SKM-1 (cell line): ENCODE results near the gene AUTS2.

Experiments
- DNase-seq: peaks from one replicate; lab custom pipeline; 2025; ENCODE audit not compliant: unreplicated experiment; lab: John Stamatoyannopoulos, UW

The AUTS2 gene

DNA sequence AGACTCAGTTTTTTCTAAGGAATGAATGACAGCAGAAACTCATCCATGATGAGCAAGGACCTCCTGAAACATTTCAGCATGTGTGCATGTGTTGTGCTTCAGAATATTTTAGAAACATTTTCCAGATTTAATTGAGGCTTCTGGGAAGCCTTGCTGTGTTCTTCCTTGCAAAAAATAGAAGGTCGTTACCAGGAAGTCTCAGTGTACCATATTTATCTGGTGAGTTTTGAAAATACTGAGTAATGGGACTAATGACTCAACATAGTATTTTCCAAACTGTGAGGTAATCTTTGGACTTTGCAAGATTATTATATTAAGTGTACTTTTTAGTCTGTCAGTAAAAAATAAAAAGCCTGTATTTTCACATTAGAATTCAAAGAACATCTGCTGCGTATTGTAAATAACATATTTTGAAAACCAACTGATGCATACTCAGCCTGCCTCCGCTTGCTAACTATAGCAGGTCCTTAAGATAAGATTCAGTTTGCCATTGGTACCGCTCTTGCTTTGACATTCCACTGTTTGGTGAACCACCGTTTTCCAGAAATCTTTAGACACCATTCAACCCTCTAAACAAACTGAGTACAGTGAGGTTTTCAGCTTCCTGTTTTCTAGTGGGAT lies 794.1 kb downstream of the AUTS2 start:
- no peak for DNase-seq

DNA sequence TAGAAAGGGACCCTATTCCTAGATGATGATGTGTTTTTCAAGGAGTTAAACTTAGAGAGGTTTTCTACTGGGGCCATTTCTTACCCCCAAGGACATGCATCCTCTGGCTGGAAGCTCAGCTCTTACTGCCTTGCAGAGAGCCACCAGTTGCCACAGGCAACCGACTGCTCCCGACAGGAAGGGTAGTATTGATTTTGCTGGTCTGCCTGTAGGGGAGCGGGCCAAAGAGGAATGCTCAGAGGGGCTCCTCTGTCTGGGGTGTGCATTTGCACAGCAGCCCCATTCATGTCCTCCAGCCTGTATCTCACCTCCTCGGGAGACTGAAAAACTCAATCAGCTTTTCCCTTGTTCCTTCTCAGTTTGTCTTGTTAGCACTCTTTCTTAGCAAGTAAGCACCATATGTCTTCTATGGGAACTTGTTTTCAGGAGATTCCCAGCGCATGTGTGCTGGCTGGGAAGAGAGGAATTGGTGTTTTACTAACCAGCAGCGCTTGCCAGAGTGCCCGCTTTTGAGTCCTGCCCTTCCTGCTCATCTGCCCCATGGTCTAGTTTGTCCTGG lies 794.7 kb downstream of the AUTS2 start:
- DNase-seq = no peak

DNA sequence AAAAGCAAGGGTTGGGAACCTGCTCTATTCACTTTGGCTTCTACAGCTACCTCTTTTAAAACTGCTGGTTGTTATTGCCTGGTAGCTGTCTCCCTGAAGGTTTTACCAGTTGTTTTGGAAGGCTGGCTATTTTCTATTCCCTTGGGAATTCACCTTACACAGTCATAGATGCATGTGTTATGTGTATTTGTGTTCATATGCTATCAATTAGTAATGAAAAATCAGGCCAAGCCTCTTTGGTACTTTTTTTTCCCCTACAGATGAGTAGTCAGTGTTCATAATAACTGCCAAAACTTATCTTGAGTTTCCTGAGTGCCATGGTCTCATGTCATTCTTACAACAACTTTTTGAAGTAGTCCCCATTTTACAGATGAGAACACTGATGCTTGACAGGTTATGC lies 795.7 kb downstream of the AUTS2 start:
- DNase-seq = no peak

DNA sequence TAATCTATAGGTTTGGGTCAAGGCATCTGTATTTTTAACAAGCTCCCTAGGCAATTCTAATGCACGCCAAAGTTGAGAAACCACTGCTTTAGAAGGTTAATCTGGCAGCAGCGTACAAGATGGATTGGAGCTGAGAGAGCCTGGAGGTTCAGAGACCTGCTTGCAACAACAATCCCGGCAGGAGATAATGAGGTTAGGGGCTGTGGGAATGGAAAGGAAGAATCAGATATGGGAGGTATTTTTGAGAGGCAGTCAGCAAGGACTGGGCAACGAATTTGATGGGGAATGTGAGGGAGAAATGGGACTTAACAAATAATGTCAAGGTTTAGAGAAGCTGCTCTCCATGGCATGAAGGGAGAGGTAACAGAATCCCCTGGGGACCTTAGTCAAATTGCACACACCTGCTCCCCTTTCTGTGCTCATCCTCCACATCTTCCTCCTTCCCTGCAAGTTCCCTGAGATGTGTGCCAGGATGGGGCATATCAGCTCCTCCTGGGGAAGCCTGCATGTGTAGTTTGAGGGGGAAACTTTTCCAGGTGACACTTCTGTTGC lies 802.6 kb downstream of the AUTS2 start:
- no peak for DNase-seq

DNA sequence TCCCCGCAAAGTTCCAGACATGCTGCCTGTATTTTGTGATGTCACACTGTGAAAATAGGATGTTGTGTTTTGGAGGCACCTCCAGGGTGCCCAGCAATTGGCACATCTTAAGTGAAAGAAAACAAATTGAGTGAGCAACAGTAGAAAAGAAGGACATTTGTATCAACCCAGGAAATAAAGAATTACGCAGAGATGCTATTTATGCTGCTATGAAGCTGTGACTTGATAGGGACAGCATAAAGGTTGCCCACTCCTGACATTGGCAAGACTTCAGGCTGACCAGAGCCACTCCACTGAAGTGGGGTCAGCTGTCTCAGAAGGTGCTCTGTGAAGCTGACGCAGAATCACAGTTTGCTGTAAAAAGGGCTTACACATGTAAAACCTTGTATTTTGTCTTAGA lies 803.8 kb downstream of the AUTS2 start:
- no peak for DNase-seq

DNA sequence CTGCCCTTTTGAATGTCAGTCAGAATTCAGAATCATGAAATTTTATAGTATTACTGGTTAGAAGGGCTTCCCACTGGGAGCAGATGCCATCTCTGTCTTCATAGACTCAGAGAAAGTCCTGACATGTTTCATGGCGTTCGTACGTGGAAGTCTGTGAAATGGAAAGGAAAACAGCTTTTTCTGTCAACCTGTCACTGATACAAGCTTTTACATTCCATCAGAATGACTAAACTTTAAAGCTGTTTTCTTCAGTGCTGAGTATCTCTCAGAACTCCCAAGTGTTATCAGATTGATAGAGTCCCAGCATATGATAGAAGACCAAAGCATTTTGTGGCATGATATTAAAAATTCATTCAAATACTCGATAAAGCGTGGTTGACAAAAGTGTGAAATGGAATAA lies 807.0 kb downstream of the AUTS2 start:
- DNase-seq = no peak

DNA sequence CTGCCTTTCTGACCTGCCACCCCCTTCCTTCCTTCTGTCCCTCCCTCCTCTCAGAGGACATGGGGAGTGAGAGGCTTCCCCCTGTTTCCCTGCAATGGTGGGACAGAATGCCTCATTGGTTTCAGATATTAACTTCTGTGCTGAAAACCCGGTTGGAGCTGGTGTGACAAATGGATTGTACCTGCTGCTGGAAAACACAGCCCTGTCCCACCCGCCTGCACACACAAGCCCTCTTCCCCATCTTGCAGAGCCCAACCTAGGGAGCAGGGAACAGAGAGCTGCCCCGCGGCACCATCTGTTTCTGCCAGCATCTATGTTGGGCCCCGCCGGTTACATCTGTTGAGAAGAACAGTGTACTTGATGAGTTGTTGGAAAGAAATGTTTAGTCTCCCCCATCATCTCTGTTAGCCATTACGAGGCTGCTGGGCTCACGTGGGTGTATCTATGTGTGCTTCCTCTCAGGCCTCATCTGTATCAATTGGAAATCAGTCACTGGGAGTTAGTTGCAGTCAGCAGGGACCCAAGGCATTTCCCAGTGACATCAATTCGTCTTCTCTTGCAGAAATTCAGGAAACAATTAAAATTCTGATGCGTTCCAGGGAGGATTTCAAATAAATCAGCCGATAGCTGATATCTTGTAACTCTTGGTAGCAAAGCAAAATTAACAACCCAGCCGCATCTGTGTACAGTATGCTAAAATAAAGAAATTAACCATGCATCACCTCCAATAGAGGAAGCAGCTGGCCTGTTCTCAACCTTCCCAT lies 808.1 kb downstream of the AUTS2 start:
- DNase-seq = no peak

DNA sequence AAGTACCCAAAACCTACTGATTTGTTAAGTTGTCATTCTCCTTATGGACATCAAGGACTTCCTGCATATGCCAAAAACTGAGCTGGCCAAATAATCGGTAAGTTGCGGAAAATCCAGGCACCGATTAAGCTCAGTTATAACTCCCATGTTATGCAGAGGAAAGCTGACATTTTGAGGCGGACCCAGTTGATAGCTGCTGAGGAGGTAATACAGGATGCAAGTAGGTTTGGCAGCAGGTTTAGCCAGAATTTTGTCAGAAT lies 808.6 kb downstream of the AUTS2 start:
- no peak for DNase-seq

DNA sequence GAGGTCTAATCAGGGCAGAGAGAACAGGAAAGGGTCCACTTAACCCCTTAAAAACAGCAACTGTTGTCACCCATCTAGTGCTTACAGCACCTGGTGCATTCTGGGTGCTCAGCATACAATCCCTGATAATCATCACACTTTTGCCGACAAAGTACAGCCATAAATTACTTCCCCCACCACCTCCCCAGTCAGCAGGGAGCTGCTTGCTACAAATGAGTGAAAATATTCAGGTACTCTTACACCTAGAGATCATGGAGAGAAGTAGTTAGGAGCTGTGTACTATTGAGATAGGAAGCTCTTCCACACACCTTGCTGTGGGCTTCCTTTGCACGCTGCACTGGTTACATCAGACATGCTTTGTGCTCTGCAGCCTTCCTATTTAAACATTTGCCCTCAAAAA lies 810.2 kb downstream of the AUTS2 start:
- no peak for DNase-seq

DNA sequence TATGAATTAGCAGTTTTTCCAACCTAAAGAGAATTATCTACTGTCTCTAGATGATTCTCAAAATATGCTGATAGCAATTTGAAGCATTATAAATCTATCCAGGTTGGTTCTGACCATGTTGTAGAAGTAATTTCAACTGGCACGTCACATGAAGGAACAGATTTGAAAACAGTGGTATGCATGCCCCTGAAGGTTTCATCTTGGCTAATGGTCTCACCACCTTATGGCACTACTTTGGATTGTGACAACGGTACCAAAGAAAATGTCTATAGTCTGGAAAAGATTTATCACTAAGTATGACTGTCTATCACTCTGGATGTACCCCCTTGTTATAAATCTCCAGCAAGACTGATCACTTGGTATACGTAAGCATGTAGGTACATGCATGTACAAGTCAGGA lies 810.6 kb downstream of the AUTS2 start:
- DNase-seq = no peak

DNA sequence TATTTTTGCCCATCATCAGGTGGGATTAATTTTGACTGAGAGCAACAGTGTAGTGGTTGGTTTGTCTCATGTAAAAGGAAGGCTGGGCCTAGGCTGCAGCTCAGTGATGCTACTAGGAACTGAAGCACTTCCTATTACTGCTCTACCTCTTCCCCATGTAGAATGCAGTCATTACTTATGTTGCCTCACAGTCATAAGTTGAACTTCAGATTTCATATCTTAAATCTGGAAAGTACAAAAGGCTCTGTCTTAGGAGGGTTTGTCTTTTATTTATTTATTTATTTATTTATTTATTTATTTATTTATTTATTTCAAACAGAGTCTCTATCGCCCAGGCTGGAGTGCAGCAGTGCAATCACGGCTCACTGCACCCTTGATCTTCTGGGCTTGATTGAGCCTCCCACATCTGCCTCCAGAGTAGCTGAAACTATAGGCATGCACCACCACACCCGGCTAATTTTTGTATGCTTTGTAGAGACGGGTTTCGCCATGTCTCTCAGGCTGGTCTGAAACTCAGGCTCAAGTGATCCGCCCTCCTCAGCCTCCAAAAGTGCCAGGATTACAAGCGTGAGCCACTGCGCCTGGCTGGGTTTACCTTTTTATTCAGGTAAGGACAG lies 812.0 kb downstream of the AUTS2 start:
- no peak for DNase-seq

DNA sequence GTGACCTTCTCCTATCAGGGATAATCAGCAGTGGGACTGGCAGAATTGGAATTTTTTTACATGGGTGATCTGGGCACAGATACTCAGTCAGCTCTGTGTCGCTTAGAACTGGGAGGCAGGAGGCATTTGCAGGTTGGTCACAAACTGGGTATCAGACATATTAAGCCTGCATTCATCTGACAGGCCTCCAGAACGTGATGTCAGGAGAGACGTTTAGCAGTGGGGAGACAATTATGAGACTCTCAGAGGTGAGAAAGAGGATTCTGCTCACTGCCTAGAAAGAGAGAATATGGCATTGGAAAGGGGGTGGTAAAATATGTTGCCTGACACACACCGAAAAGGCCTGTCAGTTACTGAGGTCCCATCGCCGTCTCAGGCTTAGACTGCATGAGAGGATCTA lies 816.1 kb downstream of the AUTS2 start:
- DNase-seq = no peak

DNA sequence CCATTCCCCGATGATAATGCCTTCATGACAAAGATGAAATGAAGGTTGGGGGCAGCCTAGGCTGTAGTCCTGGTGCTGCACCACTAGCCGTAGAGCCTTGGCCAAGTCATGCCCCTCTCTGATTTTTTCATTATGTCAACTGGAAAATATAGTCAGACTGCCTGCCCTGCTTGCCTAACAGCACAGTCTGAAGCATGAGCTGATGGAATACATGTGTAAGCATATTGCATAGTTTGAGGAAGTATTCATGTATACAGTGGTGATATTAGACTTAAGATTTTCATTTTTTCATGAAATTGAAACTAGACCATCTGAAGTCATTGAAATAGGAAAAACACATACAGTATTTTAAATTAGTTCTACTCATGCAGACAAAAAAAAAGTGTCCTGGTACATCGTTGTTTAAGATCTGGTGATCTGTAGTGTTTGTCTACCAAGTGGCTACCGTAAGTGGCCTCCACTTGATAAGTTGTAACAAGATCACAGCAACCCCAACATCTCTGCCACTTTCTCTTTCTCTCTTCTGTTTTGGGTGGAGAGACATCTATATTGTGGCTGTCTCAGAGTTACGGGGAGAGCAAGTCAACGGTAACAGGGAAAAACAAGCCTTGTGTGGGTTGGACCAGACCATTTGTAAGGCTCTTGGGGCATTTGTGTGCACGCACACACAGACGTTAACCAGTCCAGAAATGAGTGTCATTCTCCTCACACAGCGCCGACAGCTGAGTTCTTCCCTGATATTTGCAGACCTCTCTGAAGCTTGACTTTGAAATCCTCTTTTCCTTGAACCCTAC lies 817.1 kb downstream of the AUTS2 start:
- no peak for DNase-seq

DNA sequence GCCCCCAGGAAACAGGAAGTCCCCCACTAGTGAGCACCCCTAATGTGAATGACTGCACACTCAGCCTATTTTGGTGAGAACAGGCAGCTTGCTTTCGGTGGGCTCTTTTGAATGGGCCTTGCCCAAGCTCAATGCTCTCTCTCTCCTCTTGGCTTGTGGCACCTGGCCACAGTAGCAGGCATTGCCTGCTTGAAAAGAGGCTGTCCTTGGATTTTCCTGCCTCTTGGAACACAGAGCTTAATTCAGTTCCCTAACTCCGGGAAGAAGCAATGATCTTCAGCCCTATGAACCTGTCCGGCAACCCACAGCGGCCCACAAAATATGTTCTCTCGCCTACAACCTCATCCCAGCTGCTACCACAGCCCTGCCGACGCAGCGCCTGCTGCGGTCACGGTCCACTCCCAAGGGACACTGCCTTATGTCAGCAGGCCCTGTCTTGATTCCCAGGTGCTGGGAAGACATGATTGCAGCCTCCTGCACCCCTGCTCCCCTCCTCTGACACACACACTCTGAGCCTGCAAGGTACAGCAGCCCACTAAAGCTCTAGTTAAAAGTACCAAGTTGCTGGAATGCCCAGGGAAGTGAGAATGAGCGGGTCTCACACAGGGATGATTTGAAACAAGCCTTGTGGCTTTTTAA lies 818.2 kb downstream of the AUTS2 start:
- no peak for DNase-seq

DNA sequence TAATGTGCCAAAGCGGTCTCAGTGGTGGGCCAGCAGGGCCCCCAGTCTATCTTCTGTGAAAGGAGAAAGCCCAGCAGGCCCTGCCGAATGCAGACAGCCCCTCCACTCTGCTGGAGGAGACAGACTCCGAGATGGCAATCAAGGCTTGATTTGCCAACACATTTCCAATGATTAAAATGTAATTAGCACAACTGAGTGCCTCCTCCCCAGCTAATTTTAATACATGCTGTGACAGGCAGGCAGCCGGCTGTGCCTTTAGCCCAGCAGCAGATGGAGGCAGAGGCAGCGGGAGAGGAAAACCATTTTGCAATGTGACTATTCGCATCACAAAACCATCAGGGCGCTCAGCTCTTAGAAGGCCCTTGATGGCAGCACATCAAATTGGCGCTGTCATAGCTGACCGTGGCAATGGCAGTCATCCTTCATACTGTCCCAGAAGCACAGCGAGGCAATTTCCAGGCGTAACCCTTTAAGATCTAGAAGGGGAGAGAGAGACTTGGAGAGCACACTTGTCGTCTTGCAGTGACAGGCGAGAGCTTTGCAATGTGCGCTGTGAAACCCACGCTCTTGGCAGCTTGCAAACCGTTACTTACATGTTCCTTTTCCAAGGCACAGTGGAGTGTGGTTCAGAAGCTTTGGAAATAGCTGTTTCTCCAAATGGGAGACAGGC lies 818.8 kb downstream of the AUTS2 start:
- no peak for DNase-seq

DNA sequence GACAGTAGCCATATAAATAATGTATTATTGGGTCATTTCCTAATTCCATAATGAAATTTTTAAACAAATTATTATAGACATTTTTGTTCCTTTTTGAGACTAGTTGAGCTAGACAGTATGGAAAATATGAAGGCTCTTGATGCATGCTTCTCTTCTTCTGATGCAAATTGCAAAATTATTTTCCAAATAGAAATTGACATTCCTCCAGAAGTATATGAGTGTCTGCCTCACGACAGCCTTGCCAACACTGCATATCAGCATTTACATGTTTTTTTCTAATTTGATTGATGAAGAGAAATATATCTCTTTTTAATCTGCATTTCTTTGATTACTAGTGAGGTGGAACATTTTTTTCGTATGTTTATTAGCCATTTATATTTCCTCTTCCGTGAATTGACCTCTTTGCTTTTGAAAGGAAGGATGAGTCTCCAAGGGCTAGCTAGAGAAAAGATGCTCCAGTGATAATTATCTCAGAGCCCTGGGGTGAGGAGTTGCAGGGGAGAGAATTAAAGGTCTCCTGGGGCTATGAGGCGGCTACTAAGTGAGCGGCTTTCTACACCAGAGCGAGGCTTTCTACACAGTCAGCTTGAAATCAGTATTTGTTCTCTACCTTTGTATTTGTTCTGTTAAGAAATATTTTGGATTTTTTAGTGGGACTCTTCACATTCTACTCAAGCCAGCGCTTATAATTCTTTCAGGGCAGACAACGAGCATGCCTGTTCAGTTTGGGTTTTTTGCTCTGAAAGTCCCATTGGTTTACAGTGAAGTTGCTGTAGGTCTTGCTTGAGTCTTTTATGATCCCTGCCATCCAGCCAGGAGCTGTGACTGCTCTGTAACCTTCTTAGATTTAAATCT lies 821.5 kb downstream of the AUTS2 start:
- DNase-seq = no peak

DNA sequence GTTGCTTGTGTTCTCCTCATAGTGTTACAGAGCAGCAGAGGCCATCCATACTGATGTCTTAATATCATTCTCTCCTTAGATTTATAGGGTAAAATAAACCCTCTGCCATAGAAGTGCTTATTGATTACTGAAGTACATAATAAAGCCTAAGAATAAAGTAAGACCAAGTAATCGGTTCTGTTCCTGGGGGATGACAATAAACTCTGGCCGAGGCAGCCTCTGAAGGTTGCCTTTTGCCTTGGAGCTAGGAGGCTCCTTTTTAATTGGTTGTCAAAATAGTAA lies 822.0 kb downstream of the AUTS2 start:
- no peak for DNase-seq

DNA sequence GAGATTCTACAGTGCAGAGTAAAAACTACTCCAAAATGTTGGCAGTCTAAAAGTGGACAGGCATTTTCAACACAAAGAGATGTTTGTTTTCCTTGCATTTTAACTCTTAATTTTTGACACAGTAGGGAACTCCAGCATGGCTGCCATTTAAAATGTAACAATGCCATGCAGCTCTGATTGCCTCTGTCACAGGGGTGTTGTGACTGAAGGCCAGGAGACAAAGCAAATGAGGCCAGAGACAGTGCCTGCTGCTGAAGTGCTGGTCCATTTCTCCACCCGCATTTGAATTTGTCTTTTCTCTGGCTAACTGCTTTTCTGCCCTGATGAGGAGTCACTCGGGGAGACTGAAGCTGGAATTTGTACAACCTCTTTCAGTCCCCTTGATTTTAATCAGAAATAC lies 823.0 kb downstream of the AUTS2 start:
- DNase-seq = no peak

DNA sequence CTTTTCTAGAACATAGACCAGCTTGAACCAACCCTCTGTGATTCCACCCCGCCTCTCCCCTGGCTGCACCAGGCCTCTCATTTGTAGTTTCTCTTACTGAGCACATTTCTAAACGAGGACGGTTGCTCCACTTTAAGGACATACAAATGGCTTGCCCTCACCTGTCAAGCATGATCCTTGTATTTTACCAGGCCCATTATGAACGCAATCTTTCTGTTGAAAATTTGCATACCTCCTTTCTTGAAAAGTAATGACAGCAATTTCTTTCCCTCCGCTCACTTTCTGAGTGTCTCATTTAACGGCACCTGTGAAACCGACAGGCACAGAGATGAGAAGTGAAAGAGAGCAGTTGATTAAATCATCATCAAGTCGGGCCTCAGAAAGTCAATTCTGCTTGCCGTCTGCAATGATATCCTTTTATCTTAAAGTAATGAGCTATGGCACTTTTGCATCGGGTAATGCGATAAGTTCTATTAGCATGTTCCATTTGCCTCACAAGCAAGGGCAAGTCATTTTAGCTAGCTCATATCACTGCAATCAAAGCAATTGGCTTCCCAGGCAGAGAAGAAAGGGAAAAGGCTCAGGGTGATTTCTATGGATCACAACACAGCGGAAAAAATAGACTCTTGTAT lies 828.1 kb downstream of the AUTS2 start:
- no peak for DNase-seq
